Adipose tissue (tissue), 3 donors: ENCODE data around the gene MC1R. TPM values are rescaled to one million over a fixed set of nuclear protein-coding genes. Genes with fewer than 3 reads are reported as not detected.
"Not testable (repeated sequence)": the region's sequence is repeated elsewhere in the genome, so short reads cannot be mapped to it uniquely, and the experiment has no call there.

Experiments used
- H3K27ac ChIP-seq: one replicate; pipeline ENCODE4 v1.5.1; 2013; ENCODE audit warnings: low read depth, low read length
- whole genome bisulfite sequencing, 3 donors: extraction: QIAGEN DNeasy Blood & Tissue Kit; methylation state at CpG; one replicate each; pipeline ENCODE4 v1.1.7; 2013; 5-methylcytosine and 5-hydroxymethylcytosine counted together
- polyA plus RNA-seq, 3 donors: library from polyadenylated mRNA; stranded (reverse); fragments of 200-250 nt; gene quantifications; one replicate each; pipeline ENCODE4 v1.2.3, GENCODE V29; 2013
- donor health status: healthy with polysubstance abuse.
- donor health status: Bipolar disorder and iron deficiency.
- donor health status: healthy.

The MC1R gene
- polyA plus RNA-seq, 3 donors, result 2.3 to 2.7 (median 2.5) TPM

GRCh38 chr16:89923640-89924296 is 5.1 kb downstream of the MC1R start:
- WGBS, 3 donors, result 2 to 5% (median 4%) methylated on average over 33 to 41 of the region's 41 CpGs
- no peak overlapping the region for H3K27ac ChIP-seq

GRCh38 chr16:89924297-89924924 is 5.7 kb downstream of the MC1R start:
- 5 to 7% (median 6%) methylated on average over 14 of the region's 14 CpGs for WGBS, 3 donors
- no peak overlapping the region for H3K27ac ChIP-seq

DNA sequence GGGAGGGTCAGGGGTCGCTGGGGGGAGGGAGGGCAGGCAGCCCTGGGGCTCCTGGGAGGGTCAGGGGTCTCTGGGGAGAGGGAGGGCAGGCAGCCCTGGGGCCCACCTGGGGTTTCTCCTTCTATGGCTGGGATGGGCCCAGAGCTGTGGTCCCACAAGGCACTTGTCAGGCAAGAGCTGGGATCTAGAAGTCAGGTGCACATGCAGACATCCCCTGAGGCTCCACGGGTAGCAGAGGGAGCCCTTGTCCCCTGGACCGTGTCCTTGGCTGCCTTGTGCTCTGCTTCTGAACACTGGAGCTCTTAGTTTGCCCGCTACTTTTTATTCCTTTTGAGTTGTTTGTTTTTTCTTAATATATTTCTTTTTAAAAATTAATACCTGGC is 6.3 kb downstream of the MC1R start:
- WGBS, 3 donors, result 13 to 29% (median 26%) methylated on average over 4 of the region's 4 CpGs

DNA sequence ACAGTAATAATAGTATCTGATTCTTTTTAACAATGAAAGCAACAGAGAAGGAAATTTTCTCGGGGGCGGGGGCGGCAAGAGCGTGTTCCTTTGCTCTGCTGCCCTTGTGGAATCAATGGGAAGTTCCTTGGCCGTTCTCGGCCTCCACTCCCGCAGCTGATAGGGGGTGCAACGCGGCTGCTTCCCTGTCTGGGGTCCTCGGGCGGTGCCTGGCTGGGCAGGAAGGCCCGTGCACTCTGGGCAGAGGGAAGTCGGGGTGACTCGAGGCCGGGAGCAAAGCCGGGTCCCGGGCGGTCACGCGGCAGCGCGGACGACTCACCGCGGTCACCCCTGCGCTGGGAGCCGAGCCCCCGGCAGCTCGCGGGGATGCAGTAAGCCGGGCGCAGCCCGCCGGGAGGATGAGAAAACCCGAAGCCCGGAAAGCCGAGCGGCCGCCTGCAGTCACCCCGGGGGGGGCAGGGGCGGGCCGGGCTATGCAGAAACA is 7.0 kb downstream of the MC1R start:
- WGBS, 3 donors, result 1 to 2% (median 2%) methylated on average over 33 to 42 of the region's 42 CpGs

More for the DNA sequence above, 6.3 kb downstream of the MC1R start:
- no peak overlapping the region for H3K27ac ChIP-seq

DNA sequence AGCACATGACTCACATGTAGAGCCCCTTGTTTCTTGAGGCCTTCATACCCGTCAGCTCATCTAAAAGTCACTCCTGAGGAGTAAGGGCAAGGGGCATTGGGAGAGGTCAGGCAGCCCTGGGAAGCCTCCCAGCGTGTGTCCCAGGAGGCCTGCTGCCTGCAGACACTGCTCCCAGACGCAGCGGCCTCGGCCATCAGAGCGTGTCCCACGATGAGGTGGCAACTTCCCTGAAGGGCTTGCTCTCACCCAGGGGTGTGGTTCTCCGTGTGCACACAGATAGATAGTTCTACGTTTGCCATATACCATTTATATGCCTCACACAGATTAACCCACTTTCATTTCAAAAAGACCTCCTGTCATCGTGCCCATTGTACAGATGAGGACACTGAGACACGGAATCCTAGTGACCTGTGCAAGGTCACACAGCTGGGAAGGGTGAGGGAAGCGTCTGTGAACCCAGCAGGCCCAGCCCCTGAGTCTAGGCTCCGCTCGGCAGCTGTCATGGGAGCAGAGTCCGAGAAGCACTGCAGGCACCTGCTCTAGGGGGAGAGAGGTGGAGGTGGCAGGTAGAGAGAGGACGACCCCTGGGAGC is 12.7 kb downstream of the MC1R start:
- H3K27ac ChIP-seq, result no peak overlapping the region
- WGBS, 3 donors, result 77 to 83% (median 80%) methylated on average over 16 of the region's 16 CpGs

More for the DNA sequence above, 7.0 kb downstream of the MC1R start:
- no peak overlapping the region for H3K27ac ChIP-seq

DNA sequence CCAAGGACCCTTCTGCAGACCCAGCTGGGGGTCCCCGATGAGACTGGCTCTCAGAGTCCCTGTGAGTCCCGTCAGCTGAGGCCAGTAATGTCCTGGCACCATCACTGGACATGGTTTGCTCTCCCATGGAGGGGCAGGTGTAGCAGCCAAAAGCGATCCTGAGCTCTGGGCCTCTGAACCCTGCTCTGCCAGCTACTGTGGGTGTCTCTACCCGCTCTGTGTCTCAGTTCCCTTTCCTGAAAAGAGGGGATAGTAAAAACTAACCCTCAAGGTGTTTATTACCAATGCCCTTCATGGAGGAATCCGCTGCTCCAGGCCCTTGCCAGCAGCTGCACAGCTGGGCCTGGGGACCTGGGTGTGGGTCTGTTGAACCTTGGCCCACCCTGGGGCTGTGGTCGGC is 13.3 kb downstream of the MC1R start:
- WGBS, 3 donors, result 88 to 93% (median 93%) methylated on average over 6 of the region's 6 CpGs
- no peak overlapping the region for H3K27ac ChIP-seq

DNA sequence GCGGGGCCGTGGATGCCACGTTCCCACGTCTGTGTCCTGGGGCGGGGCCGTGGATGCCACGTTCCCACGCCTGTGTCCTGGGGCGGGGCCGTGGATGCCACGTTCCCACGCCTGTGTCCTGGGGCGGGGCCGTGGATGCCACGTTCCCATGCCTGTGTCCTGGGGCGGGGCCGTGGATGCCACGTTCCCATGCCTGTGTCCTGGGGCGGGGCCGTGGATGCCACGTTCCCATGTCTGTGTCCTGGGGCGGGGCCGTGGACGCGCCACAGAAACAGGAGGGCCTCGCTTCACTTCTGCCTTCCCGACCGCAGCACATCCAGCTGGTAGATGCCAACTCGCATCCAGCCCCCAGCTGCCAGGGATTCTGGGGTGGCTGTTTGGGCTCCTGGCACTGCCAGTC is 15.4 kb downstream of the MC1R start:
- H3K27ac ChIP-seq, result not testable (repeated sequence)
- 95 to 98% (median 97%) methylated on average over 17 to 27 of the region's 29 CpGs for WGBS, 3 donors

GRCh38 chr16:89934611-89935553 is 16.2 kb downstream of the MC1R start:
- WGBS, 3 donors, result 94 to 96% (median 95%) methylated on average over 59 to 61 of the region's 61 CpGs

GRCh38 chr16:89935620-89936019 is 17.0 kb downstream of the MC1R start:
- WGBS, 3 donors, result 90 to 93% (median 91%) methylated on average over 22 to 27 of the region's 27 CpGs

More at GRCh38 chr16:89934611-89935553, 16.2 kb downstream of the MC1R start:
- no peak overlapping the region for H3K27ac ChIP-seq

DNA sequence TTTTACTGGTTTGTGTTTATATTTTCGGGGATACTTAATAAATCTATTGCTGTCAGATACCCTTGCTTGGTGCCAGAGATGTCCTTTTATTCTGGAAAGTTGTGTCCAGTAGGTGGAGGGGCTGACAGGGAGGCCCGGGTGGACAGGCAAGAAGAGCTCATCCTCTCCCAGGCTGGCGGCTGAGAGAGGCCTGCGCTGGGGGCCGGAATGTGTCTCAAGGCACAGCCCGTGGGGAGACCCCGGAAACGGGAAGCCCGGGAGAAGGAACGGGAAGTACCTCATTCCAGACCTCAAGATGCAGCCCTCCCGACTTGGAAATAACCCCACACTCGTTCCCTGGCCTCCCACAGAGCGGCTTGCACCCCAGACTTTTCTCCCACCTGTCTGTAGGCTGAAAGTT is 17.4 kb downstream of the MC1R start:
- 71 to 78% (median 73%) methylated on average over 13 of the region's 13 CpGs for WGBS, 3 donors
- no peak overlapping the region for H3K27ac ChIP-seq

More at GRCh38 chr16:89935620-89936019, 17.0 kb downstream of the MC1R start:
- not testable (repeated sequence) for H3K27ac ChIP-seq

DNA sequence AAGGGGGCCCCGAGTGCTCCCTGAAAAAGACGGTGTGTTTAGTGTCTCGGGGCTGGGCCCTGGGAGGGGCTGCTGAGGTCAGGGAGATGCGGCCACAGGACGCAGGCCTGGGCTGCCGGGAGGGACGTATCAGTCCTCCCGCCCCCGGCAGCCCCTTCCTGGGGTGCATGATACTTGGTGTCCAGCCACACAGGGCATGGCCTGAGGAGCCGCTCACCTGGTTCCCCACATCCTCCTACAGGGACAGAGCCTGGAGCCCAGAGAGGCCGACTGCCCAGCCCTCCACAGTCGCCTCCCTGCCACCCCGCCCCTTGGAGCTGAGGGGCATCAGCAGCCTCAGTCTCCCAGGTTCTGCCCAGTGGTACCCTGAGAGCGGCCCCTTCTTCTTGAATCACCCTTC is 17.8 kb downstream of the MC1R start:
- no peak overlapping the region for H3K27ac ChIP-seq
- 83 to 91% (median 91%) methylated on average over 13 to 14 of the region's 14 CpGs for WGBS, 3 donors

GRCh38 chr16:89936981-89937380 is 18.3 kb downstream of the MC1R start:
- H3K27ac ChIP-seq, result no peak overlapping the region
- 87 to 93% (median 93%) methylated on average over 20 of the region's 20 CpGs for WGBS, 3 donors

GRCh38 chr16:89938175-89938885 is 19.7 kb downstream of the MC1R start:
- WGBS, 3 donors, result 78 to 86% (median 79%) methylated on average over 21 of the region's 21 CpGs
- H3K27ac ChIP-seq, result no peak overlapping the region

- H3K27ac ChIP-seq, result no peak overlapping the region
- 70 to 77% (median 72%) methylated on average over 5 of the region's 5 CpGs for WGBS, 3 donors
Observed at GRCh38 chr16:89944773-89945172, 26.1 kb downstream of the MC1R start.

- 47 to 71% (median 69%) methylated on average over 7 of the region's 7 CpGs for whole genome bisulfite sequencing, 3 donors
- no peak overlapping the region for H3K27ac ChIP-seq
Observed at GRCh38 chr16:89945654-89946053, 27.0 kb downstream of the MC1R start.

GRCh38 chr16:89946515-89946914 is 27.9 kb downstream of the MC1R start:
- 70 to 89% (median 74%) methylated on average over 5 of the region's 5 CpGs for WGBS, 3 donors
- no peak overlapping the region for H3K27ac ChIP-seq

GRCh38 chr16:89949121-89949742 is 30.6 kb downstream of the MC1R start:
- no peak overlapping the region for H3K27ac ChIP-seq

More at GRCh38 chr16:89949121-89949742, 30.6 kb downstream of the MC1R start:
- WGBS, 3 donors, result 19 to 34% (median 31%) methylated on average over 31 to 55 of the region's 55 CpGs
